ELR (cell line): ENCODE data around the gene TCF7L2.
A peak's percentile ranks its signal among the peaks of the same experiment; 100 is the strongest.

Experiments used
- DNase-seq: peaks from one replicate; pipeline ENCODE4 v3.0.0-alpha.2; 2015; ENCODE audit warnings: low read depth

The TCF7L2 gene

DNA sequence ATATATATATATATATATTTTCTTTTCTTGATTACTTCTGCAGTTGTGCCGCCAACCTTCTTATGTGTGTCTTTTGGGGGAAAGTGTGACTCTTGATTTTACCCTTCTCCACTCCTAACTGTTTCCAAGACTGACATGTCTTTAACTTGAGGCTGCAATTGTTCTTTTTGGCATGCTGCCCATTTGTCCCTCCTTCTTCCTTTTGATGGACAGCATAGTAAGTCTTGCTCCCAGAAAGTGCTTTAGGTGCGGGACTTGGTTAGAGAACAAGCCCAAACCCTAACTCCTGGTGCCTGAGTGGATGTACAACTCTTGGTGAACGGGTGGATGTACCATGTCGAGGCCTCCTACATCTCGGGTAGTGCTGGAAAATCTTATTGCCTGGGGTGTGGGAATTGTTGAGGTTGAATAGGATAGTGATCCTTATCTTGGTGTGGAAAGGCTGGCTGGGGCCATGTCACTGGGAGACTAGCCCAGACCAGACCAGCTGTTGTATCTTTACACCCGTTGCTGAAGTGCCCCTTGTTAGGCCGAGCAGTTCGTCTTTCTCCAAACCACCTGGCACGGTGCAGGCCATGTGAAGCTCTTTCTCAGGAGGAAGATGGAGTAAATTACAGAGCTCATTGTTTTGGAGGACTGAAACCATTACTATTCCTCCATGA, 16.3 kb downstream of the TCF7L2 start:
- DNase-seq = no peak

- DNase-seq = peak; percentile 80
Observed at GRCh38 chr10:112967200-112967599, 17.2 kb downstream of the TCF7L2 start.

- DNase-seq = no peak
Observed at GRCh38 chr10:112969131-112969530, 19.1 kb downstream of the TCF7L2 start.

- no peak for DNase-seq
Observed at GRCh38 chr10:112969542-112969941, 19.5 kb downstream of the TCF7L2 start.

GRCh38 chr10:112970021-112970420, 20.0 kb downstream of the TCF7L2 start:
- DNase-seq = no peak

DNA sequence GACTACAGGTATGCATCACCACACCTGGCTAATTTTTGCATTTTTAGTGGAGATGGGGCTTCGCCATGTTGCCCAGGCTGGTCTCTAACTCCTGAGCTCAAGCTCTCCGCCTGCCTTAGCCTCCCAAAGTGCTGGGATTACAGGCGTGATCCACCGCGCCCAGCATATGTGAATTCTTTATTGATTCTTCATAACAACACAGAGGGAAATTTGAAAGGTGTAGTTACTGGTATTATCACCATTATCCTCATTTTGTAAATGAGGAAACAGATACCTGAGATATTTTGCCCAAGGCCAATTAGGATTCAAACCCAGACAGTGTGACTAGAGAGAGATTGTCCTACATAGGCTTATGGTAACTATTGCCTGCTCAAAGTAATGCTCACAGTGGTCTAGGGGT, 22.6 kb downstream of the TCF7L2 start:
- DNase-seq = no peak

GRCh38 chr10:112973046-112973445, 23.0 kb downstream of the TCF7L2 start:
- no peak for DNase-seq

DNA sequence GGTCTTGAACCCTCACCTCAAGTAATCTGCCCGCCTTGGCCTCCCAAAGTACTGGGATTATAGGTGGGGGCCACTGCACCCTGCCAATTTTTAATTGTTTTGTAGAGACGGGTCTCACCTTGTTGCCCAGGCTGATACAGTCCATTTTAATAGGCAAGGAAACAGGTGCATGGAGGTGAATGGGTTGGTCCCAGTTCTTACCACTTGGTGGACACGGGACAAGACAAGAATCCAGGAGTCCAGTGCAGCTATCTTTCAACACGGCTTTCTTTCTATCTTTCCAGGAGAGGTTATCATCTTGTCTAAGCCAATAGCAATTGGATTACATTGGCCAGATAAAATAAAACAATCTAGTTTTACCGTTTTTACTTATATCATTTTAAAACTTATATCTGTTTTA, 23.8 kb downstream of the TCF7L2 start:
- DNase-seq = no peak

DNA sequence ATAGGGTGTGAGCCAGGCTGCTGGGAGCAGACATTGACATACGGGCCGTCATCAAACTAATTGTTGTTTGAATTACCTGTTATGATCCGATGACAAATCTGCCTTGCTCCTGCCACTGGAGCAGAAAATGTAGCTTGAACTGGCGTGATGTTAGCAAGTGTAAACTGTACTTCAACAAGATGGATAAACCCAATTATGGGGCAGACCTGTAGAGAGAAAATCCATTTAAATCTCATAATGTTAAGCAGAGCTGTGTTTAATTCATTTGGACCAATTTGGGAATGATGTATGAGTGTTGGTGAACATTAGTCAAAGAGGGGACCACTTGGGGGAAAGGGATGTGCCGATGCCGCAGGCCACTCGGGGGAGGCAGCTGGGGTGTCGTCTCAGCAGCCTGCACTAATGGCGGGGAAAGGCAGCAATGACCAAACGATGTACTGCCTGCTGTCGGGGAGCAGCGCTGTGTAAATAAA, 27.4 kb downstream of the TCF7L2 start:
- no peak for DNase-seq

DNA sequence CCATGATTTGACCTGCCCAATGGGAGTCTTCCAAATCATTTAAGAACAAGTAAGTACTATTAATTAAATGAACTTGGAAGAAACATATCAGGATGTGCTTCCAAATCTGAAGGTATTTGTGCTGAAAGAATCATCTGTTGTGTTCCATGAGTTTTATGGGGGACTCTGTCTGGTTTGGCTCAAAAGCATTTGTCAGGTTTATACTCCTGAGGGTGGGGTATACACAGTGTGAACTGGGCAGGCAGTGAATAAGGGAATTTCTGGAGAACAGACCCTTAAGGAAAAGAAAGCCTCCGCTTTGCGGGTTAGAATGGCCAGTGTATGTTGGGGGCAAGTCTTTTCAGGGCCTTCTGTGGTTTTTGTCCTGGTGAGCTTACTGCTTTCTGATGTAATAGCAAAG, 29.9 kb downstream of the TCF7L2 start:
- no peak for DNase-seq

GRCh38 chr10:112980937-112981336, 30.9 kb downstream of the TCF7L2 start:
- no peak for DNase-seq

DNA sequence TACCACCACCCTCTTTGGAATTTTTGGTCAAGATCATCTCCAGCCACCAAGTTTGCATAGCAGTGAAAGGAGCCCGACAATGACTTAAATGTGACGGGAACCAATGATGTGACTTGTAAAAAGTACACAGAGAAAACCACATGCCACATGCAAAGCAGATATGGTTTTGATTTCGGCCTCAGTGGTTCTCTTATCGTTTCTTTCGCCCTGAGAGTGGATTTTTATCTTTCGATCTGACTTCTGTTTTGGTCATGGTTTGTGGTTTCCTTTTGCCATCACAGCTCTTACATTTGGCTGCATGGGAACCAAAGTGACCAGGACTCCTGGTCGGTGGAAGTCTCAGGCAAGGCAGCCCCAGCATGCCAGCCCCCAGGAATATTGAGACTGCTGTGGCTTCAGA, 31.5 kb downstream of the TCF7L2 start:
- DNase-seq = peak; percentile 56

DNA sequence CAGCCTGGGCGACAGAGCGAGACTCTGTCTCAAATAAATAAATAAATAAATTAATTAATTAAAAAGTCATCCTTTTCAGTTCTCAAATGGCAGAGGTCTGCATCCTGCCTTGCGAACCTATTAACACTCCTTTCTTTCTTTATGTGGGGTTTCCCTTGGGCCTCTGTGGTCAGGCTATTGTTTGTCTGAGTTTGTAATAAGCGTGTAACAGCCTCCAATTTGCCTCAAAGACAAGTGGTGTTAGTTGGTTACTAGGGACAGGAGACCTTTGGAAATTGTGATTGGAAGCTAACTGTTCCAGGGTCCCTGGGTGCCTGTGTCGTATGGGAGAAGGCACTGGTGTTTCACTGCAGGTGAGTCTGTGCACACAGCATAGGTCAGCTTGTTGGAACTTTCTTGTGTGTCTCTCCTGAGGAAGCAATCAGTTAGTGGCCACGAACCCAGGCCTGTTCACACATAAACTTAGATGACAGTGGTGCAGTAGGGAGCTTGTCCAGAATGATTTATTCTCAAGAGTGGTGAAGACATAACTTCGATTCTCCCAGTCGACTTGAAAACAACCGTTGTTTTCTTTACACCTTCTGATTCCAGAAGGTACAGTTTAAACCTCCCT, 33.5 kb downstream of the TCF7L2 start:
- no peak for DNase-seq

DNA sequence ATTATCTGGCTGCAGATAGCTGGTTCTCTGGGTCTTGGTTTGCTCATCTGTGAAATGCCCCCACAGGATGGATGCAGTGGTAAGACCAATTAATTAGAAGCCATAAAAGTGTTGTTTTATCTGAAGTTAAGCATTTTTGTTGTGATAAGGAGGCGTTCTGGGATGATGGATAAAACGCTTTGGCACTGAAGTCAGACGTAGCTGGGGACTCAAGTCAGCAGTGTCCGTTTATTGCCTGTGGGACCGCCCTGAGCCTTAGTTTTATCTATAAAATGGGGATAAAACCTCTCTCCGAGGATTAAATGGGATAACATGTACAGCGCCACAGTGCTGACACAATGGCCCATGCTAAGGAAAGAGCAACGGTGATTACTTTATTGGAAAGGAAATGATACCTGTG, 34.7 kb downstream of the TCF7L2 start:
- no peak for DNase-seq

GRCh38 chr10:112985690-112986543, 35.9 kb downstream of the TCF7L2 start:
- peak; percentile 60 for DNase-seq

GRCh38 chr10:112986544-112987190, 36.6 kb downstream of the TCF7L2 start:
- no peak for DNase-seq

DNA sequence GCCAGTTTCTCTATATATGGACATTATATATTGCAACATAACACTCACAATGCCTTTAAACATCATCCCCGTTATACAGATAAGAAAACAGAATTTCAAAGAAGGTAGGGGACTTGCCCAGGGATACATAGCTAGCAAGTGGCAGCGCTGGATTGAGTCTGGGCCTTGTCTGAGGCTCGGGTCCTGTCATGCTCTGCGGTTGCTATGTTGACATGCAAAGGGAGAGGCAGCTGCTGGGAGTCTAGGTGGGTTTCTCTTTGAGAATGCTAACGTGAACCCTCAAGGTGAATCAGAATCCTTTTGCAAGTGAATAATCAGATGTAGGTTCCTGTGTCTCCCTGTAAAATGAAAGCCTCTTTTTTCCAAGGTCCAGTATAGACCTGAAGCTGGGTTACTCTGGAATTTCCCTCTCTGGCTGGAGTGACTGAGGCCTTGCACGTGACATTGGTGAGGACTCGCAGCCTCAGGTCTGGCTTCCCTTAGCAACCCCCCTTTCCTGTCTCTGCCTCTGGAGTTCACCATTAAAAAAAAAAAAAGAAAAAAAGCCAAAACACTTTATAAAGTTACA, 38.9 kb downstream of the TCF7L2 start:
- DNase-seq = no peak

- no peak for DNase-seq
Observed at GRCh38 chr10:112989826-112990225, 39.8 kb downstream of the TCF7L2 start.

DNA sequence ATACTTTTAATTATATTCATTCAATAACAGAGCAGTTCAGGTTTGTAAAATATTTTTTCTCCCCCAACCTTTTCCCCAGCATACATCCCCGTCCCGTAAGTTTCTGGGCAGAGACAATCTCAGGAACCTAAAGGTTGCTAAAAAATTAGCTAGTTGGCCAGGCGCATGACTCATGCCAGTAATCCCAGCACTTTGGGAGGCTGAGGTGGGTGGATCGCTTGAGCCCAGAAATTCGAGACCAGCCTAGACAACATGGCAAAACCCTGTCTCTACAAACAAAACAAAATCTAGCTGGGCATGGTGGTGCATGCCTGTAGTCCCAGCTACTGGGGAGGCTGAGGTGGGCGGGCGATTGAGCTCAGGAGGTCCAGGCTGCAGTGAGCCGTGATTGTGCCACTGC, 40.2 kb downstream of the TCF7L2 start:
- DNase-seq = no peak

GRCh38 chr10:112991888-112992491, 41.9 kb downstream of the TCF7L2 start:
- DNase-seq = no peak

DNA sequence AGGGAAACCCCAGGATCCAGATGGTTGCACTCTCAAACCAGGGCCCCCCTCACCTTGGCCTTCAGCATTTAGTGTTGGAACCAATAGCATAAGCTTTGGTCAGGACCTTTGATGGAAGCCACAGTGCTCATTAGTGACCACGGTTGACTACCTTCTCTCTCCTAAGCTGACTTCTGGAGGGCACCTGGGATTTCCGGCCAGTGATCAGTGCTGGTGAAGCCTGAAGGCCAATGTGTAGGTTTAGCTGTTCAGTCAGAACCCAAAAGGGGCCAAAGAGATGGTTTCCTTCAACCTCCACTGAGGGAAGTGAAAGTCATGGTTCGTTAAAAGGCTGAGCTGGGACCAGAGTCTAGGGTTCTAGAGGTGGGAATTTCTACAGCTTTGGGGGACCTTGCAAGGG, 46.4 kb downstream of the TCF7L2 start:
- no peak for DNase-seq

DNA sequence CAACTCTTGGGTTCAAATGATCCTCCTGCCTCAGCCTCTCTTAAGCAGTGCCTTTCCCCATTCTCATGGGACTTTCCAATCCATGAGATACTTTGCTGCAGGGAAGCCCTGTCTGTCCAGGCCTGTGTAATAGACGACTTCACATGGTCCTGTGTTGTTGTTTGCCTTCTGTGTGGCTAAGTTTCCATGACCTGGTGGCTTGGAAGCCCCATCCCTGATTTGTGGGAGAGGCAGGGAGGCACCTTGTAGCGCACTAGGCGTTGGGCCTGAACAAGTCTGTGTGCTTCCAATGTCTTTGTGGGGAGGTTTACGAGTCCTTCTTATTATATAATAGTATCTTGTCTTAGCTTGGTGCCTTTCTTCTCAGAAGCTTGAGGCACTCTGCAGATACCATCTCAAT, 49.1 kb downstream of the TCF7L2 start:
- DNase-seq = no peak
